GM12878 (cell line): ENCODE measurements around the gene C20orf173.

Experiments
- TCF7 ChIP-seq: IDR thresholded peaks from 2 replicates; pipeline ENCODE4 v1.6.1; 2014; ENCODE audit warnings: antibody characterized with exemption, borderline replicate concordance
- TF ChIP-seq, protein P1 (sequence below): fragments of 450-650 bp; formaldehyde crosslinking; IDR thresholded peaks from 2 replicates; pipeline ENCODE4 v1.4.0; 2020; ENCODE audit warnings: mild to moderate bottlenecking, moderate library complexity

DNA sequence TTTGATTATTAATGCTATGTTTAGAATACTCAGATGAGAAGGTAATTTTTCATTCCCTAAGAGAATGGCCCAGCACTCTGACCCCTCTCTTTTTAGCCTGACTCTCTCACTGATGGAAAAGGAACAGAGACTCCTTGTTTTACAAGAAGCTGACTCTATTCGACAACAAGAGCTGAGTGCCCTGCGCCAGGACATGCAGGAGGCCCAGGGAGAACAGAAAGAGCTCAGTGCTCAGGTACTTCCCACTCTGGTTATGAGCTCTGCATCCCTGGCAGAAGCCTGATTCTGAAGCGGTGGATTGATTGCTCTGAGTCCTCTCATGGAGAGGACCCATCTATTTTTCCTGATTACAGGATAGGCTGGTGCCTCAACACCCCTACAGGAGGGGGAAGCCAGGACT is 33.0 kb downstream of the C20orf173 start:
- TF ChIP-seq, protein P1, sequence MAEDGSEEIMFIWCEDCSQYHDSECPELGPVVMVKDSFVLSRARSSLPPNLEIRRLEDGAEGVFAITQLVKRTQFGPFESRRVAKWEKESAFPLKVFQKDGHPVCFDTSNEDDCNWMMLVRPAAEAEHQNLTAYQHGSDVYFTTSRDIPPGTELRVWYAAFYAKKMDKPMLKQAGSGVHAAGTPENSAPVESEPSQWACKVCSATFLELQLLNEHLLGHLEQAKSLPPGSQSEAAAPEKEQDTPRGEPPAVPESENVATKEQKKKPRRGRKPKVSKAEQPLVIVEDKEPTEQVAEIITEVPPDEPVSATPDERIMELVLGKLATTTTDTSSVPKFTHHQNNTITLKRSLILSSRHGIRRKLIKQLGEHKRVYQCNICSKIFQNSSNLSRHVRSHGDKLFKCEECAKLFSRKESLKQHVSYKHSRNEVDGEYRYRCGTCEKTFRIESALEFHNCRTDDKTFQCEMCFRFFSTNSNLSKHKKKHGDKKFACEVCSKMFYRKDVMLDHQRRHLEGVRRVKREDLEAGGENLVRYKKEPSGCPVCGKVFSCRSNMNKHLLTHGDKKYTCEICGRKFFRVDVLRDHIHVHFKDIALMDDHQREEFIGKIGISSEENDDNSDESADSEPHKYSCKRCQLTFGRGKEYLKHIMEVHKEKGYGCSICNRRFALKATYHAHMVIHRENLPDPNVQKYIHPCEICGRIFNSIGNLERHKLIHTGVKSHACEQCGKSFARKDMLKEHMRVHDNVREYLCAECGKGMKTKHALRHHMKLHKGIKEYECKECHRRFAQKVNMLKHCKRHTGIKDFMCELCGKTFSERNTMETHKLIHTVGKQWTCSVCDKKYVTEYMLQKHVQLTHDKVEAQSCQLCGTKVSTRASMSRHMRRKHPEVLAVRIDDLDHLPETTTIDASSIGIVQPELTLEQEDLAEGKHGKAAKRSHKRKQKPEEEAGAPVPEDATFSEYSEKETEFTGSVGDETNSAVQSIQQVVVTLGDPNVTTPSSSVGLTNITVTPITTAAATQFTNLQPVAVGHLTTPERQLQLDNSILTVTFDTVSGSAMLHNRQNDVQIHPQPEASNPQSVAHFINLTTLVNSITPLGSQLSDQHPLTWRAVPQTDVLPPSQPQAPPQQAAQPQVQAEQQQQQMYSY: no peak
- TF ChIP-seq TCF7: no peak
